Muscle layer of colon (tissue), 2 donors: Measurements from ENCODE around the gene MEPE.

Experiments used
- H3K27ac ChIP-seq: one replicate; pipeline ENCODE4 v1.7.0; 2013; ENCODE audit warnings: low read depth, mild to moderate bottlenecking, low read length, moderate library complexity
- H3K27me3 ChIP-seq, 2 donors: one replicate each; pipeline ENCODE4 v1.7.0; 2013; ENCODE audit warnings: low read length in 2 of 2, mild to moderate bottlenecking in 2 of 2; ENCODE audit not compliant: insufficient read depth in 2 of 2, control insufficient read depth in 1 of 2
- H3K36me3 ChIP-seq: one replicate; pipeline ENCODE4 v1.7.0; 2013; ENCODE audit warnings: mild to moderate bottlenecking, low read length; ENCODE audit not compliant: insufficient read depth
- H3K4me1 ChIP-seq: one replicate; pipeline ENCODE4 v1.7.0; 2013; ENCODE audit warnings: mild to moderate bottlenecking, low read length; ENCODE audit not compliant: insufficient read depth
- H3K4me3 ChIP-seq, 2 donors: one replicate each; pipeline ENCODE4 v1.7.0; 2013; ENCODE audit warnings: low read length in 2 of 2, low read depth in 1 of 2, mild to moderate bottlenecking in 1 of 2, moderate library complexity in 1 of 2
- H3K9ac ChIP-seq: one replicate; pipeline ENCODE4 v1.7.0; 2013; ENCODE audit warnings: low read length
- H3K9me3 ChIP-seq: one replicate; pipeline ENCODE4 v1.7.0; 2013; ENCODE audit warnings: mild to moderate bottlenecking, low read length
- donor health status: abdominal sarcoma.
- donor health status: Adenocarcinoma of cecum.

MEPE gene, protein sequence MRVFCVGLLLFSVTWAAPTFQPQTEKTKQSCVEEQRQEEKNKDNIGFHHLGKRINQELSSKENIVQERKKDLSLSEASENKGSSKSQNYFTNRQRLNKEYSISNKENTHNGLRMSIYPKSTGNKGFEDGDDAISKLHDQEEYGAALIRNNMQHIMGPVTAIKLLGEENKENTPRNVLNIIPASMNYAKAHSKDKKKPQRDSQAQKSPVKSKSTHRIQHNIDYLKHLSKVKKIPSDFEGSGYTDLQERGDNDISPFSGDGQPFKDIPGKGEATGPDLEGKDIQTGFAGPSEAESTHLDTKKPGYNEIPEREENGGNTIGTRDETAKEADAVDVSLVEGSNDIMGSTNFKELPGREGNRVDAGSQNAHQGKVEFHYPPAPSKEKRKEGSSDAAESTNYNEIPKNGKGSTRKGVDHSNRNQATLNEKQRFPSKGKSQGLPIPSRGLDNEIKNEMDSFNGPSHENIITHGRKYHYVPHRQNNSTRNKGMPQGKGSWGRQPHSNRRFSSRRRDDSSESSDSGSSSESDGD

DNA sequence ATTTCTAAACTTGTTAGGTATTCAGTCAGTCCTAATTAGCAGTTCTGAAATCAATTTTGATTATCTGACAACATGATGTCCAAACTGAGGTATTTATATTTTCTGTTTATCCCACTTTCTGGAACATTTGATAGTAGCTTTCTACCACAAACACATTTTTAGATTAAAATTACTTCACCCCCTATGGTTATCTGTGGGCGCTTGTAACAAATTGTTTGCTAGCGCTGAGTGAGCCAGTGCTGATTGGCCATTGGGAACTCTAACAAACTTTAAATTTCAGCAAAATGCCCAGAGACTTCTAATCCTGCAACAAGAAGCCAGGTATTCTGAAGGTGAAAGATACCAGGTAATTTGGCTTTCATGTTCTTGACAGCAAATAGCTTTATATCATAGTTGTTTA lies at the start of gene MEPE:
Gene MEPE, plus strand, starts transcription at position 301 of the 400 bp plus-strand sequence. CDS start 1,746 bp downstream, outside the sequence.
- H3K9me3 ChIP-seq, result no peaks in the 10 kb centered on the region
- no peaks in the 10 kb centered on the region for H3K36me3 ChIP-seq
- H3K27me3 ChIP-seq, result no peaks in the 10 kb centered on the region
- no peak within 1 kb of the TSS for H3K9ac ChIP-seq
- no peaks in the 10 kb centered on the region for H3K4me1 ChIP-seq
- H3K27ac ChIP-seq, result no peak within 1 kb of the TSS
- no peak within 1 kb of the TSS for H3K4me3 ChIP-seq

DNA sequence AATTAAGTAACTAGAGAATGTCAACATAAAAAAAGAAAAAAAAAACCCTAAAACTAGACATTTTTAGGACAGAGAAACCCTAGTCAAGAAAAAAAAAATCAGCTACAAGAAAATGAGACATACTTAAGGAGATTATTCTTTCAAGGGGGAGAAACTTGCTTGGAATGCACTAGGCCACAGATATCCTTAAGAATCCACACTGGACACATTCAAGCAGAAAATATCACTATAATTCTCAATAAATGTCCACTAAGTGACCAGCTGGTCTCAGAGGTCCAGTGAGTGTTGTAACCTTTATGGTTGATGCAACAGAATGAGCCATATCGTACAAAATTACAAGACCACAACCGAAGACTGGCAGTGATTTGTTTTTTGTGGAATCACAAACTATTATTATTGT lies 49.0 kb upstream of the MEPE start:
- Histone ChIP-seq H3K9ac (no peak overlapping the region), H3K4me3 (no peak overlapping the region), H3K4me1 (no peaks in the 10 kb centered on the region), H3K36me3 (no peaks in the 10 kb centered on the region), H3K27ac (no peak overlapping the region), H3K27me3 (no peaks in the 10 kb centered on the region), H3K9me3 (no peaks in the 10 kb centered on the region)

DNA sequence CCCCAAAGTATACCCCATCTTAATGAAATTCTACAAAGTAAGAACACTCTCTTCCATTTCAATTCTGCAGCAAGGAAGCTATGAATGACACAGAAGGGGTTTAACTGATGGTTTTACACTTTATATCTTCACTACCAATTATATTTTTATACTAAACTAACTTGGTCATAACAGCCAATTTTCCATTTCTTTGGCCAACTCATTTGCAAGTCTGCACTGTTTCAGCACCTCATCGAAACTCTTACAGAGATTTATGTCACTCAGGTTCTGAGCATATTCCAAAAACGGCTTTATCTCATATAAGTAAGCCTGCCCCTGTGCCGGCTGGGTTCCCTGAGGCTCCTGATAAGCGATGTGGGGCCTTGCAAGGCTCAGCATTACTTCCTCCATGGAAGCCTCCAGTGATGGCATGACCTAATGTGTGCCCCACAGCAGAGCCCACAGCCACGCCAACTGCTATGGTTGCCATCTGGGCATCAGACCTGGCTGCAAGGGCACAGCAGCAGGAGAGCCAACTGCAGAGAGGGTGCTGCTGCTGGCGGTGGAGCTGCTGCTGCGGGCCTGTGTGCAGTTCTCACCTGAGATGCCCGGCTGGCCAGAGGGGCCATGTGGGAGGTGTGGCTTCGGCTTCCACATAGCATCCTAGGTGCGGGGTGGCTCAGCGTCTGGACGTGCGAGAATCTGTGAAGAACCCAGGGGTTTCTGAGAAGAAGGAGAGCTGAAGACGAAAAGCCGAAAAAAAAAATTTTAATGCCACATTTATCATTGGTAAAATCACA lies 46.8 kb upstream of the MEPE start:
- no peaks in the 10 kb centered on the region for H3K36me3 ChIP-seq
- H3K9me3 ChIP-seq, result no peaks in the 10 kb centered on the region
- H3K4me1 ChIP-seq, result no peaks in the 10 kb centered on the region
- H3K27me3 ChIP-seq, result no peaks in the 10 kb centered on the region
- H3K27ac ChIP-seq, result no peak overlapping the region
- no peak overlapping the region for H3K4me3 ChIP-seq
- H3K9ac ChIP-seq, result no peak overlapping the region

DNA sequence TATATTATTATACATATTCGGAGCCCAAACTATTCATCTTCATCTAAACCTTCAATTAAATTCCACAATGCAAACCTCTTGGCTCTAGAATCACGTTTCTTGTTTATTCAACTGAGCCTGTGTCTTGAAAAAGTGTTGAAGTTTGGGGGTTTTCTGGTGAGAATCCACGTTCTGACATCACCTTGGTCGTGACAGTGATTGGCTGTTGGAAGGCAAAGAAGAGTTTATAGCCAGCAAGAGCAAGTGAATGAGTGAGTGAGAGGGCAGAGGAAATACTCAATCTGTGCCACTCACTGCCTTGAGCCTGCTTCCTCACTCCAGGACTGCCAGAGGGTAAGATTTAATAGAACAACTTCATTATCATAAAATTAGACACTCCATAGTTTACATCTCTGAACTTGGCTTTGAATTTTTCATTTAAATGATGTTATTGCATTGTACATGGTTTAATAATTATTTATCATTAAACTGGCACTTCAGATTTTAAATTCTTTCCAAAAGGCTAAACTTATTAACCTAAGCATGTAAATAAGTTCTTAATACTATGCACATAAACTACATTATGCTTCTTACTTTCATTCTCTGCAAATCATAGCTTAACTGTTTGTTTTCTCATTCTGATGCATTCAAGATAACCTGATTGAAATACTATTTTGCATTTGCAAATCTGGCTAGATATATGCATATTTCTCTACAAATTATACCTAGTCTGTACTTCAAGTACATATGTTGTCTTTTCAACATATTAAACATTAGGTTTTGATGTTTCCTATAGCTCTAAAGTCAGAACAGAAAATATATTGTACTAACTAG lies 33.3 kb upstream of the MEPE start, which contains the start of gene IBSP:
Gene IBSP, plus strand, starts transcription at position 254 of the 813 bp plus-strand sequence. CDS start 2,808 bp downstream, outside the sequence.
- Histone ChIP-seq H3K27ac (no peak within 1 kb of the TSS), H3K4me3 (no peak within 1 kb of the TSS), H3K27me3 (no peaks in the 10 kb centered on the region), H3K9ac (no peak within 1 kb of the TSS), H3K36me3 (no peaks in the 10 kb centered on the region), H3K9me3 (no peaks in the 10 kb centered on the region), H3K4me1 (no peaks in the 10 kb centered on the region)

DNA sequence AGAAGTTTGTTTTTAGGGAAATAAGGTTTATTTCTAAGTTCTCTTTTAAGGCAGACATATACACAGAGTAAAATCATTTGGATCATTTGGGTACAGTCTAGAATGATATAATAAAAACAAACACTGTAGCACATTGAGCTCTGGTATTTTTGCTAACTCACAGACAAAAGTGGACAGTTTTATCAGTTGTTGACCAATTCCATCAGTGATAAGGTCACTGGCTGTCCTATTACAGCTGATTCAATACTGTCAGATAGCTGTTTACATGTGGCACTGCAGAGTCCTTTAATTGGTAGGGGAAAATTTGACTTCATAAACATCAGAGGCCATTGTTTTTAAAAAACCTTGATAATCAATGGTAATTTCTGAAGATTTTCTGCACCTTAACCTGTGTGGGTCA lies 29.9 kb upstream of the MEPE start:
- no peak overlapping the region for H3K9ac ChIP-seq
- no peak overlapping the region for H3K27ac ChIP-seq
- H3K36me3 ChIP-seq, result no peaks in the 10 kb centered on the region
- no peaks in the 10 kb centered on the region for H3K27me3 ChIP-seq
- H3K4me3 ChIP-seq, result no peak overlapping the region
- H3K9me3 ChIP-seq, result no peaks in the 10 kb centered on the region
- no peaks in the 10 kb centered on the region for H3K4me1 ChIP-seq

DNA sequence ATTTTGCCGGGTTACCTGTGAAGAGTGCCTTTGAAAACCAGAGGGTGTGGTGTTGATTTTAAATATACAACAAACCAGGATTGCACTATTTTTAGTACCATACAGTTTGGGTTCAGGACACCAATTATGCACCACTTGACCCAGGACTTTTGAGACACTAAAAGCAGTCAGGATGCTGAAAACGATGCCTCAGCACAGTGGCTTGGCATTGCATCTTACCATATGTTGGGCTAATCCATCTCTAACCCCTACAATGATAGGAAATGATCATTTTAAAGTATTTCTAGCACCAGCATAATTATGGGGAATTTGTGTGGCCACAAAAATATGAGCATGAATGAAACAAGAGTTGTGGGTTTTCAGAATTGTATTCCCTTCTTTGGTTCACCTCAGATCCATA lies 29.3 kb upstream of the MEPE start:
- no peaks in the 10 kb centered on the region for H3K36me3 ChIP-seq
- no peaks in the 10 kb centered on the region for H3K4me1 ChIP-seq
- H3K27me3 ChIP-seq, result no peaks in the 10 kb centered on the region
- no peak overlapping the region for H3K9ac ChIP-seq
- H3K27ac ChIP-seq, result no peak overlapping the region
- H3K9me3 ChIP-seq, result no peaks in the 10 kb centered on the region
- H3K4me3 ChIP-seq, result no peak overlapping the region

DNA sequence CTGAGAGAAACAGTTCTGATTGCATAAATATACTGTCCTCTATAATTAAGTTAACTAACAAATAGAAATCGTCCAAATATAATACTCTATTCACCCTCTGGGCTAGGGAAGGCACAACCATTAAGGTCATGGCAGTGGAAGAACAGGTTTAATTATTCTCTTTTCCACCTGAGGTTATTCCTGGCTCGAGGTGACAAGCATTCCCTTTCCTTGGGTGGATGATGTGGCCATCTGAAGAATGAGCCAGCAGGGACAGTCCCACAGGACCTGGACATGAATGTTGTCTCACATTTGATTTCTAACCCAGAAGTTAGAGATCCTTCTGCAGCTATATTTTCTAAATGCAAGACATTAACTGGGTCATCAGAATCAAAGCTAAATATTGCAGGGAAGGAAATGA lies 27.9 kb upstream of the MEPE start:
- H3K9me3 ChIP-seq, result no peaks in the 10 kb centered on the region
- no peak overlapping the region for H3K4me3 ChIP-seq
- no peaks in the 10 kb centered on the region for H3K27me3 ChIP-seq
- H3K27ac ChIP-seq, result no peak overlapping the region
- no peak overlapping the region for H3K9ac ChIP-seq
- no peaks in the 10 kb centered on the region for H3K36me3 ChIP-seq
- no peaks in the 10 kb centered on the region for H3K4me1 ChIP-seq

DNA sequence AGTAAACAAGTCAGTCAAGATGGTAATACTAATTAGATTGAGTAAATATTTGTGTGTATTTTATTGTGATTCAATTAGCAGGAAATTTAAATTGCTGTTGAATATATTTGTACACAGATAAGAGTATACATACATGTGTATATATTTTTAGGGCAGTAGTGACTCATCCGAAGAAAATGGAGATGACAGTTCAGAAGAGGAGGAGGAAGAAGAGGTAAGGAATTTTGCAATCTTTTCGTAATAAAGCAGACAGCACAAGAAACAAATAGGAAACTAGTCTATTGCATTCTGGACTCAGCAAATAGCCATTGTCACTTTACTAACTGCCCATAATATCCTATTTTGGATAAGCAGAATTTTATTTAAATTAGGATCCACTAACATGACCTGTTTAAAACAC lies 26.8 kb upstream of the MEPE start:
- Histone ChIP-seq H3K9me3 (no peaks in the 10 kb centered on the region), H3K4me3 (no peak overlapping the region), H3K27ac (no peak overlapping the region), H3K9ac (no peak overlapping the region), H3K27me3 (no peaks in the 10 kb centered on the region), H3K36me3 (no peaks in the 10 kb centered on the region), H3K4me1 (no peaks in the 10 kb centered on the region)

DNA sequence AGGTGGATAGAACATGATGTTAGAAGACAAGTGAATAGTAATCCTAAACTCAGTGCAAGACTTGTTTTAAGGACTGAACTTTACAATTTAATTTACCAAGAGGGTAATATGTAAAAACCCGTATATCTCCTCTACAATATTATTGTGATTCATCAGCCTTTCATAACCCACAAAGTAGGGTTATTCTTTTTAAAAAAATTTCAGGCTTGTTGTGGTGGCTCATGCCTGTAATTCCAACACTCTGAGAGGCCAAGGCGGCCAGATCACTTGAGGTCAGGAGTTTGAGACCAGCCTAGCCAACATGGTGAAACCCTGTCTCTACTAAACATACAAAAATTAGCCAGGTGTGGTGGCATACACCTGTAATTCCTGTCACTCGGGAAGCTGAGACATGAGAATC lies 26.2 kb upstream of the MEPE start:
- H3K4me3 ChIP-seq, result no peak overlapping the region
- no peaks in the 10 kb centered on the region for H3K4me1 ChIP-seq
- no peak overlapping the region for H3K9ac ChIP-seq
- H3K27ac ChIP-seq, result no peak overlapping the region
- no peaks in the 10 kb centered on the region for H3K27me3 ChIP-seq
- no peaks in the 10 kb centered on the region for H3K36me3 ChIP-seq
- H3K9me3 ChIP-seq, result no peaks in the 10 kb centered on the region

DNA sequence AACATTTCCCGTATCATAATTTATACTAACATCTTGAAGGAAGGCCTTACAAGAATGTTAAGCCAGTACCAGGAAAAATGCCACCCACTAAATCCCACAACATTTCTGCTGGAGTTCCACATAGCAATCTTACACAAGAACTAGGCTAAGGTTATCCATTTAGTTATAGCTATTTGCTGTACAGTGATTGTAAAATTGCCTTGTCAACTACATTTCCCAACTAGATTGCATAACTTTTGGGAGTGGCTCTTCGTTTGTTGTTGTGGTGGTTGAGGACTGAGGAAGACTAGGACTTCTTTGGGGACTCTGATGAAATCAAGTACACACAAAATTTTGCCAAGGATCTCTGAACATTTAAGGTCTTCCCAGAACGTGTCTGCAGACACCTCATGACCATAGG lies 25.4 kb upstream of the MEPE start:
- H3K27ac ChIP-seq, result no peak overlapping the region
- no peak overlapping the region for H3K4me3 ChIP-seq
- no peak overlapping the region for H3K9ac ChIP-seq
- H3K27me3 ChIP-seq, result no peaks in the 10 kb centered on the region
- H3K4me1 ChIP-seq, result no peaks in the 10 kb centered on the region
- no peaks in the 10 kb centered on the region for H3K9me3 ChIP-seq
- H3K36me3 ChIP-seq, result no peaks in the 10 kb centered on the region

DNA sequence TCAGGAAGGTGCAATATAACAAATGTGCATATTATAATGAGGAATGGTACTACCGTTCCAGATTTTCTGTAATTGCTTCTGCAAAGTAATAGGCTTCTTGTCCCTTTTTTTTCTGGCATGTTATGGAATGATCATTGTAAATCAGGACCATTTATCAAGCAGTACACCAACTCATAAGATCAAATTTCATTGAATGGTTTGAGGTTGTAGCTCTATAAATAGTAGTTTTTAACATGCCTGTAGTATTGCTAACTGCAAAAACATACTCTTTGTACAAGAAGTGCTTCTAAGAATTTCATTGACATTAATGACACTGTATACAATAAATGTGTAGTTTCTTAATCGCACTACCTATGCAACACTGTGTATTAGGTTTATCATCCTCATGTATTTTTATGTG lies 20.8 kb upstream of the MEPE start:
- Histone ChIP-seq H3K4me1 (no peaks in the 10 kb centered on the region), H3K27me3 (no peaks in the 10 kb centered on the region), H3K9me3 (no peaks in the 10 kb centered on the region), H3K4me3 (no peak overlapping the region), H3K27ac (no peak overlapping the region), H3K36me3 (no peaks in the 10 kb centered on the region), H3K9ac (no peak overlapping the region)
